ENCODE data around the gene EML3.

GRCh38 chr11:62621027-62621566, 8.5 kb upstream of the EML3 start:
- TF ChIP-seq POLR2A (IDR thresholded peaks at IDR 0.05; ENCODE audit: low read depth, low read length) (no peak), TAF1 (IDR thresholded peaks at IDR 0.05; ENCODE audit: borderline replicate concordance, low read depth, low read length) (no peak)

Measured in GM12892 (cell line).